Dedifferentiated amniotic fluid mesenchymal stem cell (primary cell): ENCODE data around the gene NXPH4.

Source experiments
- DNase-seq: peaks from one replicate; pipeline ENCODE4 v3.0.0-alpha.2; 2016; ENCODE audit errors: extremely low spot score

Gene NXPH4

DNA sequence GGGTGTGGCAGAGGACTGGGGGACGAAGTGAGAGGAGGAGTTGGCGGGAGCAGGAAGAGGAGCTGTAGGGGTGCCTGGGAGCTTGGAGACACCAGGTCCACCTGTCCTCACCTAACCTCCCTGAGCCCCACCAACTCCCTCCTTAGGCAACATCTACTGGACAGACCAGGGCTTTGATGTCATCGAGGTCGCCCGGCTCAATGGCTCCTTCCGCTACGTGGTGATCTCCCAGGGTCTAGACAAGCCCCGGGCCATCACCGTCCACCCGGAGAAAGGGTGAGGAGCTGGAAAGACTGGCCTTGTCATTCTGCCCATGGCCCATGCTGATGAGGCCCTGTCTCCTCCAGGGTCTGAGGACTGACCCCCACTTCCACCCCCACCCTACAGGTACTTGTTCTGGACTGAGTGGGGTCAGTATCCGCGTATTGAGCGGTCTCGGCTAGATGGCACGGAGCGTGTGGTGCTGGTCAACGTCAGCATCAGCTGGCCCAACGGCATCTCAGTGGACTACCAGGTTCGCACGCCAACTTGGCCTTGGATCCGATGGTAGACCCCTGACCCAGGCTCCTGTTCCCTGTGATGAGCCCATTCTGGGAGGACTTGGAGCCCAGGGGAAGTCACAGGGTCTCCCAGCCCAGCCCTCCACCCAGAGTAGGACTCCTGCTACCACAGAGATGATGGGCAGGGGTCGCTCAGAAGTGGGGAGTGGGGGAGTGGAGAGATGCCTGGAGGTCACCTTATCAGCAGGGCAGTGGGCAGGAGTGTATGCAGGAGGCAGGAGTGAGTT, 32.5 kb upstream of the NXPH4 start:
- DNase-seq: no peak

DNA sequence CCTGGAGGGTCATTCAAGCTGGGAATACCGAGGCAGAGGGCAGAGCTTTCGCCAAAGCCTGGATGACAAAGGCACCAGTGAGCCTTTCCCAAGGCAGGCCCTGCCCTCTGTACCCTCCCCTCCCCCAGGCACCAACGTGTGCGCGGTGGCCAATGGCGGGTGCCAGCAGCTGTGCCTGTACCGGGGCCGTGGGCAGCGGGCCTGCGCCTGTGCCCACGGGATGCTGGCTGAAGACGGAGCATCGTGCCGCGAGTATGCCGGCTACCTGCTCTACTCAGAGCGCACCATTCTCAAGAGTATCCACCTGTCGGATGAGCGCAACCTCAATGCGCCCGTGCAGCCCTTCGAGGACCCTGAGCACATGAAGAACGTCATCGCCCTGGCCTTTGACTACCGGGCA, 31.2 kb upstream of the NXPH4 start:
- DNase-seq: no peak

DNA sequence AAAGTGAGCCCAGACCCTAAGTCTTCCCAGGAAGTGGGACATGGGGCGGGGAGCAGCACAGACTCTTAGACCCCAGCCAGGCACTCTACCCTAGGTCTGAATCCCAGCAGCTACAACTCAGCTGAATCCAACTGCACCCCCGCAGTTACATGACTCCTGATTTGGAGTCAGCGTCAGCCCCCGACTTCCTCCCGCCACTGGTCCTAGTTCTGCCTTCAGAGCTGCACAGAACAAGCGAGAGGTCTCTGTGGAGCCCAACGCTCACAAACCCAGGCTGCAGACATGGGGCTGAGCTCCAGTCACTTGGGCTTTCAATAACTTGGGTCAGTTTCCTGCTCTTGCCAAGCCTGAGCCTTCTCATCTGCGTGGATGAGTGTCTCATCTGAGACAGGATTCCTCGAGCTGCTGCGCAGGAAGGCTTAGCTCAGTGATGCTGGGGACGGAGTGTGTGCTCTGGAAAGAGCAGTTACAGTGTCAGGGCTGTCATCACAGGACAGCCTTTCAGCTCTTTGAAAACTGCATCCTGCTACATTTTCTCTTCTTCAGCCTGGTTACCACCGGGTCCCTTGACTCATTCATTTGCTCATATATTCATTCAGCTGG, 30.6 kb upstream of the NXPH4 start:
- no peak for DNase-seq

DNA sequence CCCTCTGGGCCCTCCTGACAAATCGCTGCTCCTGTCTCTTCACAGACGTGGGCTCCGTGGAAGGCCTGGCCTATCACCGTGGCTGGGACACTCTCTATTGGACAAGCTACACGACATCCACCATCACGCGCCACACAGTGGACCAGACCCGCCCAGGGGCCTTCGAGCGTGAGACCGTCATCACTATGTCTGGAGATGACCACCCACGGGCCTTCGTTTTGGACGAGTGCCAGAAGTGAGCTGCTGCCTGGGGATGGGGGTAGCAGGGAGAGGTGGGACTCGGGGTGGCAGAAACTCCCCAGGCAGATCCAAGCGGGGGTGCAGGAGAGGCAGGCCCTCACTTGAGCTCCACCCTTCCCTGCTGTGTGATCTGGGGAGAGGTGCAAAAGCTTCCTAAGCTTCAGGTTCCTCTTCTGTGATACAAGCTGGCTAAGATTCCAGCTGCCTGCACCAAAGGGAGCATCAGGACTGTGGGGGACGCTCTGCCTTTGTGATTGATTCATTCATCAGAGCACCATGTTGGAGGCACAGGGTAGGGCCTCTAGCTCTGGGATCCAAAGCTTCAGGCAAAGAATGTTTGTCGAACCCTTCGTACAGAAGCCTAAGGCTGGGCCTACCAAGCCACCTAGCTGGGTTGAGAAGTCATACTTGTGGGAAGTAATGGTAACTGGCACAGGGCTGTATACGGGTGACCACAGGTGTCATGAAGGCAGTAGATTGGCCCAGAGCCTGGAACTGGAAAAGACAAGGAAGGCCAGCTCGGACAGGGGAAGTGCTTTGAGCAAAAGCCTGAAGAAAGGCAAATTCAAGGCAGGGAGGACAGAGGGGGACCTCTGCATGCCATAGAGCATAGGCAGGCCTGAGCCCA, 29.1 kb upstream of the NXPH4 start:
- DNase-seq: no peak

DNA sequence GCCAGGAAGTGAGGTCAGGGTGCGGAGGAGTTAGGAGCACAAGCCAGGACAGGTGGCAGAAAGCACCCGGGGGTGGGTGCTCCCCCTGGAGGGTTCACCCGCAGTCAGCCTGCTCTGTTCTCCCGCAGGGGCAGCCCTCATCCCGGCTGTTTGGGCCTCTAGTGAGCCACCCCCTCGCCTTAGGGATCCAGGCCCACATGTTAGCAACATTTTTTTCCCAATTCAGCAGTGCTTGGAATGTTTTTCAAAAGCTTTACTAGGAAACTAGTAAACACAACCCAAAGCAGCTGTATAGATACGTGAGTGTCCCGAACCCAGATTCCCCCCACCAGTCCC, 28.5 kb upstream of the NXPH4 start:
- DNase-seq: no peak

DNA sequence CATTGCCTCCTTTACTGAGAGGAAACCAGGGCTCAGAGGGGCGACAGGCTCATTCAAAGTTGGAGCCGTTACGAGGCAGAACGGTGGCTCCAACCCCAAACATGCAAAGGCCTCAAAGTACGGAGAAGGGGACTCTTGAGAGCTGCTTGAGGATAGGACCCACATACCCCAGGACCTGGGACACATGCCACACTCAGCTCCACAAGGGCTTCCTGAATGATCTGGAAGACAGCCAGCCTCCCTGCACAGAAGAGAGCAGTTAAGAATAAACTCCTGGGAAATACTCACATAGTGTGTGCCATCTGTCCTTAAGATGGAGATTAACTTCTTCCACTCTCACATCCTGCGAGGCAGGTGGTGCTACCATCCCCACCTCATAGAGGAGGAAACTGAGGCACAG, 26.6 kb upstream of the NXPH4 start:
- no peak for DNase-seq

DNA sequence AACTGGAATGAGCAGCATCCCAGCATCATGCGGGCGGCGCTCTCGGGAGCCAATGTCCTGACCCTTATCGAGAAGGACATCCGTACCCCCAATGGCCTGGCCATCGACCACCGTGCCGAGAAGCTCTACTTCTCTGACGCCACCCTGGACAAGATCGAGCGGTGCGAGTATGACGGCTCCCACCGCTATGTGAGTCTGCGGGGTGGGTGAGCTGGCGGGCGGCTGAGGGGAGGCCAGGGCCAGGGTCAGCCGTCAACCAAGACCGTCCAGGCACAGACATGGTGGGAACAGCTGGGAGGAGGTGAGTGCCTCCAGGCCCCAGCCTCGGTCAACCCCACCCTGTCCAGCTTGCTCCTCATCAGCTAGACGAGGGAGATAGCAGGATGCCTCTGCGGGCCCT, 25.8 kb upstream of the NXPH4 start:
- DNase-seq: no peak

DNA sequence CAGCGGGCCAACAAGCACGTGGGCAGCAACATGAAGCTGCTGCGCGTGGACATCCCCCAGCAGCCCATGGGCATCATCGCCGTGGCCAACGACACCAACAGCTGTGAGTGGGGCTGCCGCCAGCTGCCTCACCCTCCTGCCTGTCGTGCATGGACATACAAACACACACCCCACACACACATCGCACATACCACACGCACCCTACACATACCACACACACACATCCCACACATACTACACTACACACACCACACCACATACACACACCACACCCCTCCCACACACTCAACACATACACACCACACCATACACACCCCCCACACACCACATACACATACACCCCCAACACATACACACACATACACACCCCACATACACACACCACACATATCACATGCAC, 25.2 kb upstream of the NXPH4 start:
- DNase-seq: no peak

DNA sequence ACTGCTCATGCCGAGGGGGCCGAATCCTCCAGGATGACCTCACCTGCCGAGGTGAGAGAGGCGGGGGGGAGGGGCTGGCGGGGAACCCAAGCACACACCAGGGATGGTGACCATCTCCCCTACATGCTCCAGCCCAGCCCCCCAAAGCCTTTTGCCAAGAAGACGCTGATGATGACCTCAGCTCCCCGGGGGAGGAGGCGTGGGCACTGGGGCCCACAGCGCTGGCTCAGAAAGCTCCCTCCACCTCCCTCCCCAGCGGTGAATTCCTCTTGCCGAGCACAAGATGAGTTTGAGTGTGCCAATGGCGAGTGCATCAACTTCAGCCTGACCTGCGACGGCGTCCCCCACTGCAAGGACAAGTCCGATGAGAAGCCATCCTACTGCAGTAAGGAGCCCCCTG, 23.7 kb upstream of the NXPH4 start:
- no peak for DNase-seq

DNA sequence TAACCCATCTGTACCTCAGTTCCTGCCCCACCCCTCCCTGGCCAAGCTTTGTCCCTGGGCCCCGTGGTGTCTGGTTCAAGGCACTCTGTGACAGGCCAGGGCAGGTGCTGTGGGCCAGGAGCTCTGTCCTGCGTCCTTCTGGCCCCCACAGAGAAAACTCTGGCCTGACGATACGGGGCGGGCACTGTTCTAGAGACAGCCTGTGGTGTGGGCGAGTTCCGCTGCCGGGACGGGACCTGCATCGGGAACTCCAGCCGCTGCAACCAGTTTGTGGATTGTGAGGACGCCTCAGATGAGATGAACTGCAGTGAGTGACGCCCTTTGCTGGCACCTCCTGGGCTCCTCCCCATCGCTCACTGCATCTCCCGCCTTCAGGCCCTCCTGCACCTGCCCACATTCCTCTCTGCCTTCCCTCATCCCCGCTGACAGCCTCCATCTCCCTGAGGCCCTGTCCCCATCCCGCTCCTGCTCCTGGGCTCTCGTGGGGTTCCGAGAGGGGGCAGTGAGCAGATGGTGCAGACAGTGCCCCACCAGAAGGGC, 22.8 kb upstream of the NXPH4 start:
- no peak for DNase-seq

DNA sequence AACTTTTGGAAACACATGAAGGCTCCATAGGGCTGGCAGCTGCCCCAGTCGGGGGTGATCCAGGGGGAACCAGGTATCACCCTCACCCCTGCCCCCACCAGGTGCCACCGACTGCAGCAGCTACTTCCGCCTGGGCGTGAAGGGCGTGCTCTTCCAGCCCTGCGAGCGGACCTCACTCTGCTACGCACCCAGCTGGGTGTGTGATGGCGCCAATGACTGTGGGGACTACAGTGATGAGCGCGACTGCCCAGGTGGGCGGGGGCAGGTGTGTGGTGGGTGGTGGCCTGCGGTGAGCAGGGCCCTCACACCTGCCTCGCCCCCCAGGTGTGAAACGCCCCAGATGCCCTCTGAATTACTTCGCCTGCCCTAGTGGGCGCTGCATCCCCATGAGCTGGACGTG, 22.3 kb upstream of the NXPH4 start:
- no peak for DNase-seq

DNA sequence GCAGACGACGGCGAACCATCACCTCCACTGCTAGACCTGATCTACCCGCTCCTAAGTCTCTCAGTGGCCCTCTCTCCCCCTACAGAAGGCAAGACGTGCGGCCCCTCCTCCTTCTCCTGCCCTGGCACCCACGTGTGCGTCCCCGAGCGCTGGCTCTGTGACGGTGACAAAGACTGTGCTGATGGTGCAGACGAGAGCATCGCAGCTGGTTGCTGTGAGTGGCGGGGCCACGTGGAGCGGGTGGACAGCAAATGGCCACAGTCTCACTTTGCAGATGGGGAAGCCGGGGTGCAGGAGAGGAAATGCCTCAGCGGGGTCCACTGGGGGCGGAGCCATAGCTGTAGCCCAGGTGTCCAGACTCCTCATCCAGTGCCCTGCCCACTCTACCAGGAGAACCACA, 21.4 kb upstream of the NXPH4 start:
- DNase-seq: no peak

DNA sequence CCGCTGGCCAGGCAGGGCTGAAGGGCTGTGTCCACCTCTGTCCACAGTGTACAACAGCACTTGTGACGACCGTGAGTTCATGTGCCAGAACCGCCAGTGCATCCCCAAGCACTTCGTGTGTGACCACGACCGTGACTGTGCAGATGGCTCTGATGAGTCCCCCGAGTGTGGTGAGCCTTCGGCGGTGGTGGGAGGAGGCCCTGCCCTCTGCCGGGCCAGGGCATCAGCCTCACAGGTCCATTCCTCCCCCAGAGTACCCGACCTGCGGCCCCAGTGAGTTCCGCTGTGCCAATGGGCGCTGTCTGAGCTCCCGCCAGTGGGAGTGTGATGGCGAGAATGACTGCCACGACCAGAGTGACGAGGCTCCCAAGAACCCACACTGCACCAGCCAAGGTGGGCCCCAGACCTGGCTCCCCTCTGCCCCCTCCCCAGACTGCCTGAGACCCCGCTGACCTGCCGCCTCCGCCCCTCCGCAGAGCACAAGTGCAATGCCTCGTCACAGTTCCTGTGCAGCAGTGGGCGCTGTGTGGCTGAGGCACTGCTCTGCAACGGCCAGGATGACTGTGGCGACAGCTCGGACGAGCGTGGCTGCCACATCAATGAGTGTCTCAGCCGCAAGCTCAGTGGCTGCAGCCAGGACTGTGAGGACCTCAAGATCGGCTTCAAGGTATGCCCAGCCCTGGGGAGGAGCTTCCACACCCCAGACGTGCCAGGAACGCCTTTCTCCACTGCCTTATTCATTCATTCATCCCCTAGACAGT, 20.8 kb upstream of the NXPH4 start:
- no peak for DNase-seq

DNA sequence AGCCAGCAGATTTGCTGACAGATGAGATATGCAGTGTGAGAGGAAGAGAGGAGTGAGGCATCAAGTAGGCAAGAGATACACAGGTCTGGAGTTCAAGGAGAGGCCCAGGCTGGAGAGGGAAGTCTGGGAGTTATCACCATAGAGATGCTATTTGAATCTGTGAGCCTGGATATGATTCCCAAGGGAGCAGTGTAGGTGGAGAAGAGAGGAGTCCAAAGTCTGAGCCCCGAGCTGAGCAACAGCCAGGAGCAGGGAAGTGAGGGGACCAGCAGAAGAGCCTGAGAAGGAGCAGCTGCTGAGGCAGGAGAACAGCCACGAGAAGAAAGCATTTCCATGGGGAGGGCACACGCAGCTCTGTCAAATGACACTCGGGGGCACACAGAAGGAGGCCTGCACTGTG, 20.2 kb upstream of the NXPH4 start:
- DNase-seq: no peak

DNA sequence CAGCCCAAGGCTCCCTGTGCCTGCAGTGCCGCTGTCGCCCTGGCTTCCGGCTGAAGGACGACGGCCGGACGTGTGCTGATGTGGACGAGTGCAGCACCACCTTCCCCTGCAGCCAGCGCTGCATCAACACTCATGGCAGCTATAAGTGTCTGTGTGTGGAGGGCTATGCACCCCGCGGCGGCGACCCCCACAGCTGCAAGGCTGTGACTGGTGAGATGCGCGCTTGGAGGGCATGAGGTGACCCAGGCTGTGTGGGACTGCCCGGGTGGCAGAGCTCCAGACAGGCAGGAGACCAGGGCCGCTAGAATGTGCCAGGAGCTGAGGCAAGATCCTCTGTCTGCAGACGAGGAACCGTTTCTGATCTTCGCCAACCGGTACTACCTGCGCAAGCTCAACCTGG, 19.6 kb upstream of the NXPH4 start:
- no peak for DNase-seq

DNA sequence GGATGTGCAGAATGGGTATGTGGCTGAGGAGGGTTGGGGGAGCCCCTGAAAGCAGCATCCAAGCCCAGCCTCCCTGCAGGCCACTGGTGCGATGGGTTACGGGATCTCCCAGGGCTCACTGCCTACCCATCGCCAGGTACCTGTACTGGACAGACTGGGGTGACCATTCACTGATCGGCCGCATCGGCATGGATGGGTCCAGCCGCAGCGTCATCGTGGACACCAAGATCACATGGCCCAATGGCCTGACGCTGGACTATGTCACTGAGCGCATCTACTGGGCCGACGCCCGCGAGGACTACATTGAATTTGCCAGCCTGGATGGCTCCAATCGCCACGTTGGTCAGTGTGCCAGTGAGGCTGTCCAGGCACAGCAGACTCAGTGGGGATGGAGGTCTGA, 18.3 kb upstream of the NXPH4 start:
- no peak for DNase-seq

DNA sequence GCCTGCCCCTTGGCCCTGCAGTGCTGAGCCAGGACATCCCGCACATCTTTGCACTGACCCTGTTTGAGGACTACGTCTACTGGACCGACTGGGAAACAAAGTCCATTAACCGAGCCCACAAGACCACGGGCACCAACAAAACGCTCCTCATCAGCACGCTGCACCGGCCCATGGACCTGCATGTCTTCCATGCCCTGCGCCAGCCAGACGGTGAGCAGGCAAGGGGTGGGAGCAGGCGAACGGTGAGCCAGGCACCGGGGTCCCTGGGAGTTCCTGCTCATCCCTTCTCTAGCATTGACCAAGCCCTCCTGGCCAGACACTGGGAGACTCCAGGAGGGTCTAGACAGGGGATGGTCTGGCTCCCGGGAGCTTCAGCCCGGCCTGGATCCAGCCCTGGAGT, 17.4 kb upstream of the NXPH4 start:
- DNase-seq: no peak

DNA sequence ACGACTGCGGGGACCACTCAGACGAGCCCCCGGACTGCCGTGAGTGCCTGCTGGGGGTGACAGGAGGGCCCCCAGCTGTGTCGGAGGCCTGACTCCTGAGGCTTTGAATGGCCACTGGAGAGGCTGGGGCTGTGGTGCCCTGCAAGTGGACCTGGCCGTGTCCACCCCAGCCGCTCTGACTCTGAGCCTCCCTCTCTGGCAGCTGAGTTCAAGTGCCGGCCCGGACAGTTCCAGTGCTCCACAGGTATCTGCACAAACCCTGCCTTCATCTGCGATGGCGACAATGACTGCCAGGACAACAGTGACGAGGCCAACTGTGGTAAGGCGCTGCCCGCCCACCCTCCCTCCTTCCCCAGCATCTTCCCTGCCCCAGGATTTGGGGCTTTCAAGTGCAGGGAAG, 16.1 kb upstream of the NXPH4 start:
- no peak for DNase-seq

DNA sequence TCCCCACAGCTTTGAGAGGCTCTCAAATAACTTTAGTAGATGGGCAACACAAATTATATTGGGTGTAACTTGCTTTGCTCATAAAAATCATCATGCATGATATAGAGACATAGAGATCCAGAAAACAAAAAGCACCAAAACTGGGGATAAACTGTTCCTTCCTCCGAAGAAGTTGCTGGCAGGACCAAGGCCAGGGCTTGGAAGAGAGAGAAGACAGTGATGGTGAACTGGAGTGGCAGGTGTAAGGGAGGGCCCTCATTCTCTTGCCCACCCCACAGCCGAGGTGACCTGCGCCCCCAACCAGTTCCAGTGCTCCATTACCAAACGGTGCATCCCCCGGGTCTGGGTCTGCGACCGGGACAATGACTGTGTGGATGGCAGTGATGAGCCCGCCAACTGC, 15.4 kb upstream of the NXPH4 start:
- DNase-seq: no peak

DNA sequence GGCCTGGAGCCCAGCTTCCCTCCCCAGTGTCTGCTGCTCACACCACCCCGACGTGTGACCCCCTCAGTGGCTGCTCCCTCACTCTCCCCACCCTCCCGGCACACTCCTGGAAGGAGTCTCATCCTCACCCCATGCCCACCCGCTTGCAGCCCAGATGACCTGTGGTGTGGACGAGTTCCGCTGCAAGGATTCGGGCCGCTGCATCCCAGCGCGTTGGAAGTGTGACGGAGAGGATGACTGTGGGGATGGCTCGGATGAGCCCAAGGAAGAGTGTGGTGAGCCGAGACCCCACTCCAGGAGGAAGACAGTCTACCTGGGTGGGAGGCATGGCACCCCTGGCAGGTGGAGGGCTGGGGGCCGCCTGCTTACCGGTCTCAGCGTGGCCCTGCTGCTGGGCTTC, 15.0 kb upstream of the NXPH4 start:
- no peak for DNase-seq

DNA sequence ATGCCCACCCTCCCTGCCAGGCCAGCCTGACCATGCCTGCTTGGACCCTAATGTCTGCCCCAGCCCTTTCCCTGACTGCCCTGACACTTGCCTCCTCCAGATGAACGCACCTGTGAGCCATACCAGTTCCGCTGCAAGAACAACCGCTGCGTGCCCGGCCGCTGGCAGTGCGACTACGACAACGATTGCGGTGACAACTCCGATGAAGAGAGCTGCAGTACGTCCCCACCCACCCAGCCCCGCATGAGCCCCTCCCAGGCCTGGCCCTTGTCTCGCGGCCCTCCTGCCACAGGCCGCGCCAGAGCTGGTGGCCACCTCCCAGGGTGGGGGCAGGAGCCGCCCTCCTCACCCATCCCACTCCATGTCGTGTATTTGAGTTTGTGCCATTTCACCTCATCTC, 14.3 kb upstream of the NXPH4 start:
- no peak for DNase-seq

DNA sequence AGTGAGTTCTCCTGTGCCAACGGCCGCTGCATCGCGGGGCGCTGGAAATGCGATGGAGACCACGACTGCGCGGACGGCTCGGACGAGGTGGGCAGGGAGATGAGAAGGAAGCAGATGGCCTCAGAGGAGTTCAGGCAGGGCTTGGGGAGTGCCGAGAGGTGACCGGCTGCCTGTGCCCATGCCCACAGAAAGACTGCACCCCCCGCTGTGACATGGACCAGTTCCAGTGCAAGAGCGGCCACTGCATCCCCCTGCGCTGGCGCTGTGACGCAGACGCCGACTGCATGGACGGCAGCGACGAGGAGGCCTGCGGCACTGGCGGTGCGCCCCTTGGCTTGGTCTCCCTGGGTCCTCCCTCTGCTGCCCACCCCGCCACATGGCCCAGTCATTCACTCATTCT, 13.4 kb upstream of the NXPH4 start:
- no peak for DNase-seq
